CD8-positive, alpha-beta memory T cell (primary cell): ENCODE measurements around the gene KIFC1. TPM values are rescaled to one million over a fixed set of nuclear protein-coding genes. Genes with fewer than 3 reads are reported as not detected.

Source experiments
- CTCF ChIA-PET: fragments of 350-600 bp; sonication (Branson Sonifier 250); formaldehyde crosslinking; loops from one replicate; lab custom pipeline; 2021; ENCODE audit warnings: antibody characterized with exemption; lab: Charles Lee
- POLR2A ChIA-PET: fragments of 350-600 bp; sonication (Branson Sonifier 250); formaldehyde crosslinking; loops from one replicate; lab custom pipeline; 2021; ENCODE audit warnings: antibody characterized with exemption; lab: Charles Lee
- DNase-seq, 5 donors: peaks; one replicate each; pipeline versions ENCODE4 v3.0.0 to v3.0.0-alpha.2; 2020 to 2022; ENCODE audit warnings: mixed read lengths in 1 of 5
- H3K27ac ChIP-seq: one replicate; pipeline ENCODE4 v1.7.0; 2013; ENCODE audit warnings: low read depth, mild to moderate bottlenecking, low read length, moderate library complexity
- H3K27me3 ChIP-seq: 2 replicates; pipeline ENCODE4 v1.7.0; 2013; ENCODE audit warnings: low read length, mild to moderate bottlenecking; ENCODE audit not compliant: insufficient read depth, poor library complexity, severe bottlenecking
- H3K36me3 ChIP-seq: 2 replicates; pipeline ENCODE4 v1.7.0; 2013; ENCODE audit warnings: mild to moderate bottlenecking, low read length, moderate library complexity; ENCODE audit not compliant: insufficient read depth
- H3K4me1 ChIP-seq: 2 replicates; pipeline ENCODE4 v1.7.0; 2013; ENCODE audit warnings: mild to moderate bottlenecking, low read length, moderate library complexity; ENCODE audit not compliant: insufficient read depth
- H3K4me3 ChIP-seq: 2 replicates; pipeline ENCODE4 v1.7.0; 2013; ENCODE audit warnings: mild to moderate bottlenecking, low read length
- H3K9me3 ChIP-seq: 2 replicates; pipeline ENCODE4 v1.7.0; 2013; ENCODE audit warnings: mild to moderate bottlenecking, low read length
- H3K27ac Mint-ChIP-seq, 8 donors: one replicate each; pipeline ENCODE4 v1.8.0; 2020 to 2021; ENCODE audit warnings: mixed read lengths in 8 of 8, mild to moderate bottlenecking in 6 of 8, inconsistent platforms in 3 of 8, moderate library complexity in 3 of 8
- H3K27me3 Mint-ChIP-seq, 2 donors: one replicate each; pipeline ENCODE4 v1.8.0; 2020 to 2021; ENCODE audit warnings: mixed read lengths in 2 of 2, mild to moderate bottlenecking in 1 of 2, moderate library complexity in 1 of 2
- H3K36me3 Mint-ChIP-seq, 3 donors: one replicate each; pipeline ENCODE4 v1.8.0; 2020 to 2021; ENCODE audit warnings: mixed read lengths in 3 of 3, inconsistent platforms in 1 of 3, mild to moderate bottlenecking in 1 of 3
- H3K4me1 Mint-ChIP-seq, 3 donors: one replicate each; pipeline ENCODE4 v1.8.0; 2020 to 2021; ENCODE audit warnings: mixed read lengths in 3 of 3, inconsistent platforms in 1 of 3, mild to moderate bottlenecking in 1 of 3
- H3K4me3 Mint-ChIP-seq, 7 donors: one replicate each; pipeline ENCODE4 v1.8.0; 2020 to 2021; ENCODE audit warnings: mixed read lengths in 7 of 7, mild to moderate bottlenecking in 6 of 7, moderate library complexity in 4 of 7, inconsistent platforms in 2 of 7
- H3K9me3 Mint-ChIP-seq, 5 donors: one replicate each; pipeline ENCODE4 v1.8.0; 2020 to 2022; ENCODE audit warnings: mixed read lengths in 5 of 5, mild to moderate bottlenecking in 3 of 5, moderate library complexity in 2 of 5, inconsistent platforms in 1 of 5
- polyA plus RNA-seq: library from polyadenylated mRNA; unstranded; fragments of 300-500 nt; fragmentation: Illumina TruSeq; gene quantifications from one replicate; pipeline ENCODE4 v1.2.3, GENCODE V29; 2021
- total RNA-seq, 2 experiments: library from RNA; stranded (reverse); gene quantifications; one replicate each; pipeline ENCODE4 v1.2.3, GENCODE V29; 2021

Gene KIFC1
- total and polyA plus RNA-seq, 3 experiments from 2014 or later: 0.39 to 52.7 (median 51.6) TPM

DNA sequence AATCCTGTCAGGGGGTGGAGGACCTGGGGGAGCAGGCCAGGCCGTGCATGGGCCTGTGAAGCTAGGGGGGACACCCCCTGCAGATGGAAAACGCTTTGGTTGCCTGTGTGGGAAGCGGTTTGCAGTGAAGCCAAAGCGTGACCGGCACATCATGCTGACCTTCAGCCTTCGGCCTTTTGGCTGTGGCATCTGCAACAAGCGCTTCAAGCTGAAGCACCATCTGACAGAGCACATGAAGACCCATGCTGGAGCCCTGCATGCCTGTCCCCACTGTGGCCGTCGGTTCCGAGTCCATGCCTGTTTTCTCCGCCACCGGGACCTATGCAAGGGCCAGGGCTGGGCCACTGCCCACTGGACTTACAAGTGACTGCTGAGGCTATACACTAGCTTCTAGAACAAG is 64.5 kb downstream of the KIFC1 start:
- peak overlapping the region; percentile 23 to 99 (median 47) for H3K4me3 Mint-ChIP-seq
- POLR2A ChIA-PET: interaction anchor here (0.6 to 1.0 kb wide), 2 partner anchors 25 to 302 kb away, joined by 3 to 5 read pairs; no protein-coding TSS in a partner anchor

DNA sequence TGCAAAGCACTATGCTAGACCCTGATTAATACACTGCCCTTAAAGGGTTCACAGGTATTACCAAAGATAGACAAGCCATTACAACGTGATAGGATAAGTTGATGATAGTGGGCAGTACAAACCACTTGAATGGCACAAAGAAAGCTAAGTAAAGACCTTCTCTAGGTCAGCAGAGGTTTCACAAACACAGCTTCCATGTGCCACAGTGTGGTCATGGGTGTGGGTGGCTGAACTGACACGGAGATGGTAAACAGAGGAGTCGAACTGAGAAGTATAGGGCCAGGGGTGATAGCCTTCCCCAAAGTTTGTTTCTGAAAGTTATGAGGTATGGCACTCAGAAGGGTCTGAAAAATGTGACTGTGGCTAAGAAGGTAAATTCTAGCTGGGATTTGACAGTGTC is 67.1 kb downstream of the KIFC1 start:
- CTCF ChIA-PET: no interaction called here
- no peak for DNase-seq
- Histone ChIP-seq H3K36me3 (peaks cover 10% of the 10 kb centered on the region), H3K4me3 (no peak overlapping the region), H3K9me3 (no peaks in the 10 kb centered on the region), H3K4me1 (peaks cover 10% of the 10 kb centered on the region), H3K27ac (no peak overlapping the region), H3K27me3 (no peaks in the 10 kb centered on the region)
- H3K4me3 Mint-ChIP-seq: peak overlapping the region in 1 of 7 donors; percentile 51
- peaks cover 28 to 34% (median 31%) of the 10 kb centered on the region in 3 donors for H3K4me1 Mint-ChIP-seq
- POLR2A ChIA-PET: no interaction called here
- H3K27ac Mint-ChIP-seq: no peak overlapping the region
- H3K36me3 Mint-ChIP-seq: peaks cover 0 to 32% (median 4%) of the 10 kb centered on the region in 3 donors
- no peaks in the 10 kb centered on the region for H3K9me3 Mint-ChIP-seq
- H3K27me3 Mint-ChIP-seq: peaks cover 3% of the 10 kb centered on the region in 2 donors

More for the DNA sequence above, 64.5 kb downstream of the KIFC1 start:
- CTCF ChIA-PET: interaction anchor here (1.2 kb wide), 1 partner anchor 26 kb away, joined by 3 read pairs; no protein-coding TSS in a partner anchor
- H3K9me3 ChIP-seq: no peaks in the 10 kb centered on the region
- peaks cover 10% of the 10 kb centered on the region for H3K36me3 ChIP-seq
- H3K27me3 Mint-ChIP-seq: no peaks in the 10 kb centered on the region
- peaks cover 0 to 33% (median 4%) of the 10 kb centered on the region in 3 donors for H3K36me3 Mint-ChIP-seq
- no peaks in the 10 kb centered on the region for H3K9me3 Mint-ChIP-seq
- H3K4me3 ChIP-seq: no peak overlapping the region
- H3K27ac ChIP-seq: no peak overlapping the region
- no peak for DNase-seq
- H3K27me3 ChIP-seq: no peaks in the 10 kb centered on the region
- peaks cover 21% of the 10 kb centered on the region for H3K4me1 ChIP-seq
- peak overlapping the region in 3 of 8 donors; percentile 8 to 56 (median 23) for H3K27ac Mint-ChIP-seq
- peaks cover 36 to 47% (median 43%) of the 10 kb centered on the region in 3 donors for H3K4me1 Mint-ChIP-seq

GRCh38 chr6:33459226-33459625 is 67.6 kb downstream of the KIFC1 start:
- H3K9me3 Mint-ChIP-seq: no peaks in the 10 kb centered on the region
- no peak for DNase-seq
- H3K36me3 ChIP-seq: peaks cover 10% of the 10 kb centered on the region
- H3K36me3 Mint-ChIP-seq: peaks cover 0 to 28% (median 4%) of the 10 kb centered on the region in 3 donors
- H3K4me3 ChIP-seq: no peak overlapping the region
- H3K4me3 Mint-ChIP-seq: peak overlapping the region in 1 of 7 donors; percentile 65
- no peak overlapping the region for H3K27ac ChIP-seq
- H3K27me3 ChIP-seq: no peaks in the 10 kb centered on the region
- no peaks in the 10 kb centered on the region for H3K9me3 ChIP-seq
- peaks cover 10% of the 10 kb centered on the region for H3K4me1 ChIP-seq
- H3K27me3 Mint-ChIP-seq: peaks cover 3% of the 10 kb centered on the region in 2 donors
- H3K4me1 Mint-ChIP-seq: peaks cover 25 to 29% (median 26%) of the 10 kb centered on the region in 3 donors
- ChIA-PET CTCF (no interaction called here), POLR2A (no interaction called here)
- peak overlapping the region in 1 of 8 donors; percentile 50 for H3K27ac Mint-ChIP-seq

Other genes with a start within 250 kb of the KIFC1 start
- 1 to 10 TPM in 1 of 2 experiments, under 1 TPM in 1; 0.69 to 1.1 TPM for gene COL11A2, start 199.4 kb upstream of the KIFC1 start, total RNA-seq
- gene COL11A2, start 199.4 kb upstream of the KIFC1 start, polyA plus RNA-seq: not detected
- 10 to 100 TPM; 47.1 to 51.4 TPM for gene RXRB, start 191.2 kb upstream of the KIFC1 start, total RNA-seq
- 8.5 TPM for gene RXRB, start 191.2 kb upstream of the KIFC1 start, polyA plus RNA-seq
- gene SLC39A7, start 191.0 kb upstream of the KIFC1 start, total RNA-seq: 10 to 100 TPM; 63.1 to 63.6 TPM
- 32.9 TPM for gene SLC39A7, start 191.0 kb upstream of the KIFC1 start, polyA plus RNA-seq
- gene HSD17B8, start 187.2 kb upstream of the KIFC1 start, total RNA-seq: 10 to 100 TPM; 21.3 to 23.5 TPM
- 50.7 TPM for gene HSD17B8, start 187.2 kb upstream of the KIFC1 start, polyA plus RNA-seq
- 10 to 100 TPM; 43.1 to 47.0 TPM for gene RING1, start 183.3 kb upstream of the KIFC1 start, total RNA-seq
- 10.1 TPM for gene RING1, start 183.3 kb upstream of the KIFC1 start, polyA plus RNA-seq
- gene VPS52, start 119.9 kb upstream of the KIFC1 start, total RNA-seq: 10 to 100 TPM; 57.2 to 58.5 TPM
- gene VPS52, start 119.9 kb upstream of the KIFC1 start, polyA plus RNA-seq: 13.4 TPM
- 1,000 to 10,000 TPM; 3,797 to 3,852 TPM for gene RPS18, start 119.7 kb upstream of the KIFC1 start, total RNA-seq
- gene RPS18, start 119.7 kb upstream of the KIFC1 start, polyA plus RNA-seq: 7,106 TPM
- gene B3GALT4, start 114.7 kb upstream of the KIFC1 start, total RNA-seq: 1 to 10 TPM; 6.1 to 7.0 TPM
- 35.3 TPM for gene B3GALT4, start 114.7 kb upstream of the KIFC1 start, polyA plus RNA-seq
- gene WDR46, start 102.6 kb upstream of the KIFC1 start, total RNA-seq: 100 to 1,000 TPM; 112 to 117 TPM
- gene WDR46, start 102.6 kb upstream of the KIFC1 start, polyA plus RNA-seq: 76.0 TPM
- gene PFDN6, start 102.2 kb upstream of the KIFC1 start, total RNA-seq: 100 to 1,000 TPM; 118 to 119 TPM
- 37.4 TPM for gene PFDN6, start 102.2 kb upstream of the KIFC1 start, polyA plus RNA-seq
- gene RGL2, start 92.9 kb upstream of the KIFC1 start, total RNA-seq: 10 to 100 TPM; 20.5 to 22.9 TPM
- 10.4 TPM for gene RGL2, start 92.9 kb upstream of the KIFC1 start, polyA plus RNA-seq
- gene TAPBP, start 77.7 kb upstream of the KIFC1 start, total RNA-seq: 100 to 1,000 TPM; 211 to 213 TPM
- gene TAPBP, start 77.7 kb upstream of the KIFC1 start, polyA plus RNA-seq: 500 TPM
- 1 to 10 TPM; 6.9 to 7.8 TPM for gene ZBTB22, start 74.1 kb upstream of the KIFC1 start, total RNA-seq
- 12.7 TPM for gene ZBTB22, start 74.1 kb upstream of the KIFC1 start, polyA plus RNA-seq
- 100 to 1,000 TPM in 1 of 2 experiments, 10 to 100 TPM in 1; 88.2 to 106 TPM for gene DAXX, start 68.9 kb upstream of the KIFC1 start, total RNA-seq
- 152 TPM for gene DAXX, start 68.9 kb upstream of the KIFC1 start, polyA plus RNA-seq
- gene PHF1, start 19.2 kb downstream of the KIFC1 start, total RNA-seq: 10 to 100 TPM; 38.5 to 43.3 TPM
- 76.5 TPM for gene PHF1, start 19.2 kb downstream of the KIFC1 start, polyA plus RNA-seq
- gene CUTA, start 26.3 kb downstream of the KIFC1 start, total RNA-seq: 100 to 1,000 TPM; 149 to 164 TPM
- 451 TPM for gene CUTA, start 26.3 kb downstream of the KIFC1 start, polyA plus RNA-seq
- gene SYNGAP1, start 28.2 kb downstream of the KIFC1 start, total RNA-seq: 10 to 100 TPM; 22.6 to 24.9 TPM
- 1.0 TPM for gene SYNGAP1, start 28.2 kb downstream of the KIFC1 start, polyA plus RNA-seq
- gene ZBTB9, start 62.8 kb downstream of the KIFC1 start, total RNA-seq: 10 to 100 TPM; 16.4 to 16.5 TPM
- gene ZBTB9, start 62.8 kb downstream of the KIFC1 start, polyA plus RNA-seq: 9.1 TPM
- 10 to 100 TPM; 48.5 to 50.1 TPM for gene BAK1, start 188.5 kb downstream of the KIFC1 start, total RNA-seq
- gene BAK1, start 188.5 kb downstream of the KIFC1 start, polyA plus RNA-seq: 43.4 TPM
- 10 to 100 TPM; 42.0 to 43.3 TPM for gene ITPR3, start 229.5 kb downstream of the KIFC1 start, total RNA-seq
- 7.9 TPM for gene ITPR3, start 229.5 kb downstream of the KIFC1 start, polyA plus RNA-seq